PC-3 (cell line): ENCODE measurements around the gene MAPKAPK3.

ENCODE experiments used
- EZH2 ChIP-seq: fragments of 300-600 bp; sonication (generic); IDR thresholded peaks from one replicate; pipeline ENCODE4 v1.6.1; 2017; ENCODE audit warnings: antibody characterized with exemption, mild to moderate bottlenecking, low read length; ENCODE audit not compliant: unreplicated experiment
- EZH2phosphoT487 ChIP-seq: fragments of 300-600 bp; sonication (generic); IDR thresholded peaks from 2 replicates; pipeline ENCODE4 v1.6.1; 2018; ENCODE audit warnings: mild to moderate bottlenecking, antibody characterized with exemption, low read length, borderline replicate concordance
- TF ChIP-seq, protein P1 (sequence below): fragments of 300-600 bp; sonication (generic); conservative IDR thresholded peaks from 2 replicates; pipeline ENCODE4 v1.5.1; 2017; ENCODE audit warnings: antibody characterized with exemption, low read depth, mild to moderate bottlenecking, low read length

DNA sequence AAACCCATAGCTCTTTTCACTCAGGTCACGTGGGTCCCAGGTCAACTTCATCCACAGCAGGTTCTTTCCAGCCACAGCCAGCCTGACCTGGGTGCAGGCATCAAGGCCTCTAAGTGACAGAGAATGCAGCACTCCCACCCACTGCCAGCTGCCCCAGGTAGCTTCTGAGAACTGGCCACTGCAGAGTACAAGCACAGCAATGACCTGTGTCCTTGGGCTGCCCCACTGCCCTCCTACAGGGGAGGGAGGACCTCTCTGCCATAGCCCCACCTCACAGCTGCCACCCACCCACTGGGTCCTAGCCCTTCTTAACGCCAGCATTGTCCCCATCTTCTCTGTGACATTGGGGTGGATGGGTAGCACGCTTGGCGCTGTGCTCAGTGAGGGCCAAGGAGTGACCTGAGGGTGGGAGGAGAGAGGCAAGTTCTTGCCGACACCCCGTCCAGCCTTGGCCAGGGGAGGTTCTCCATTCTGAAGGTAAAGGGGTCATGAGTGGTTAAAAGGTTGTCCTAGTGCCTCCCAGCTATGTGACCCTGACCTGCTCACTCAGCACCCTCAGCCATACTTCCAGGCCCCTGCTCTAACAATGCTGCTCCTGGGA lies 17.7 kb upstream of the MAPKAPK3 start:
- TF ChIP-seq EZH2phosphoT487 (no peak), EZH2 (no peak)
- TF ChIP-seq, protein P1, sequence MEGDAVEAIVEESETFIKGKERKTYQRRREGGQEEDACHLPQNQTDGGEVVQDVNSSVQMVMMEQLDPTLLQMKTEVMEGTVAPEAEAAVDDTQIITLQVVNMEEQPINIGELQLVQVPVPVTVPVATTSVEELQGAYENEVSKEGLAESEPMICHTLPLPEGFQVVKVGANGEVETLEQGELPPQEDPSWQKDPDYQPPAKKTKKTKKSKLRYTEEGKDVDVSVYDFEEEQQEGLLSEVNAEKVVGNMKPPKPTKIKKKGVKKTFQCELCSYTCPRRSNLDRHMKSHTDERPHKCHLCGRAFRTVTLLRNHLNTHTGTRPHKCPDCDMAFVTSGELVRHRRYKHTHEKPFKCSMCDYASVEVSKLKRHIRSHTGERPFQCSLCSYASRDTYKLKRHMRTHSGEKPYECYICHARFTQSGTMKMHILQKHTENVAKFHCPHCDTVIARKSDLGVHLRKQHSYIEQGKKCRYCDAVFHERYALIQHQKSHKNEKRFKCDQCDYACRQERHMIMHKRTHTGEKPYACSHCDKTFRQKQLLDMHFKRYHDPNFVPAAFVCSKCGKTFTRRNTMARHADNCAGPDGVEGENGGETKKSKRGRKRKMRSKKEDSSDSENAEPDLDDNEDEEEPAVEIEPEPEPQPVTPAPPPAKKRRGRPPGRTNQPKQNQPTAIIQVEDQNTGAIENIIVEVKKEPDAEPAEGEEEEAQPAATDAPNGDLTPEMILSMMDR: no peak
